ENCODE data around the gene VEZT.
"Not testable (repeated sequence)": the region's sequence is repeated elsewhere in the genome, so short reads cannot be mapped to it uniquely, and the experiment has no call there.

The VEZT gene

DNA sequence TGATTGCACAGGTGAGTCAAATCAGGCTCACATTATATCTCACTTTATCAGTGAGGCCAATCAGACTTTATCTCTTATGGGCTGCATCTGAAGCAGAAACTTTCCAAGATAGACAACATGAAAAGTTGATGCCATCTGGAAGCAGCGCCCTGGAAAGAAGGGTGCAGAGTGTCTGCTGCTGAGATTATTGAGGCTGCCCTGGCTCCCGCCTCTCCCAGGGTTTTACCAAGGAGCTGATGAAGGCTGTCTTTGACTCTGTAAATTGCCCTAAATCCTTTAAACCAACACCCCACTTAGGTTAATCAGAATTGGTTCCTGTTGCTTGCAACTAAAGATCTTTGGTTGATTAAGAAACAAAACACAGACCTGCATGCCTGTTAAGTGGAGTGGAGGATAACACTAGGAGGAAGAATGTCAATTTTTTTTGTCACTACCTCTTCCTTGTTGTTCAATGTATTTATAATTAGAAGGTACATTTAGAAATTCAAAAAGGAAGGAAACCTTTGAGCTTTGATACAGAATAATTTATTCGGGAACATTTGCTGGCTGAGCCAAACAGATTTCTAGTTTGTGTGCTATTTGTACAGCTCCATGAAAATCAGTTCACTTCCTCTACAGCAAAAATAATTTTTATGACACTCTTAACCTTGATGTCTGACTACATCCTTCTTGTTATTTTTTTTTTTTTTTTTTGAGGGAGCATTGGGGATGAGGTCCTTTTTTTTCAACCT, 104.1 kb downstream of the VEZT start:
- DNase-seq = no peak

GRCh38 chr12:95322326-95322725, 104.7 kb downstream of the VEZT start:
- no peak for DNase-seq

- no peak for DNase-seq
Measured at GRCh38 chr12:95323212-95323611, 105.6 kb downstream of the VEZT start.

DNA sequence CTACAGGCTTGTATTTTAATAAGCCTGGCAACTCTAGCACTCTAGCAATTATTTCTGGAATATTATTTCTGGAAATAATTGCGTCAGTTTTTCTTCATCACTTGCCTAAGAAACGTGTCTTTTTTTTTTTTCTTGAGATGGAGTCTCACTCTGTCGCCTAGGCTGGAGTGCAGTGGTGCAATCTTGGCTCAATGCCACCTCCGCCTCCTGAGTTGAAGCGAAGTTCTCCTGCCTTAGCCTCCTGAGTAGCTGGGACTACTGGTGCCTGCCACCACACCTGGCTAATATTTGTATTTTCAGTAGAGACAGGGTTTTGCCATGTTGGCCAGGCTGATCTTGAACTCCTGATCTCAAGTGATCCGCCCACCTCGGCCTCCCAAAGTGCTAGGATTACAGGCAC, 106.6 kb downstream of the VEZT start:
- not testable (repeated sequence) for DNase-seq

DNA sequence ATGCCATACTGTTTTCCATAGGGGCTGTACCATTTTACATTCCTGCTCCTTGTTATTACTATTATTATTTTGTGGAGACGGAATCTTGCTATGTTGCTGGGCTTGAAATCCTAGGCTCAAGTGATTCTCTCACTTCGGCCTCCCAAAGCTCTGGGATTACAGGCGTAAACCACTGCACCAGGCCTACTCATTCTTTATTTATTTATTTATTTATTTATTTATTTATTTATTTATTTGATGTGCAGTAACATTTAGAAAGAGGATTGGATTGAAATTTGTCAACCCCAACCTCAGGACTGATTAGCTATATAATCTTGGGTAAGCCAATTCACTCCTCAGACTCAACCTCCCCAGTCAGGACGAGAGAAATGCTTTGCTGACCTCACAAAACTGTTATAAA, 107.9 kb downstream of the VEZT start:
- DNase-seq = no peak

DNA sequence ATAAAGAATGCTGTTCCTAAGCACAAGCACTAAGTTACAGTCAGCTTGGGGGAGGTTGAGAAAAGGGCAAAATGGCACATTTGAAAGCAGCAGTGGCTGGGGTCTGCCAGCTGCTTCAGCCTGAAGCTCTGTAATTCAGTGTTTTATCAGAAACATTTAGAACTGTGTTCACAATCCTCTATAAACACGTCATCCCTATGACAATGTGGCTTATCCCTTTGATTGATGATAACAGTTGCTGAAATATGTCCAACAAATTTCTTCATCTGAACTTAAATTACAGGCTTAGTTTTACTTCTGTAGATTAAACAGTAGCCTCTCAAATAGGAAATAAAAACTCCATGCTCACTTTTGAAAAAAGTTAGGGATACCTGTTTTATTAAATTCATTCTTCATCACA, 108.8 kb downstream of the VEZT start:
- no peak for DNase-seq

- no peak for DNase-seq
Measured at GRCh38 chr12:95326855-95327254, 109.2 kb downstream of the VEZT start.

DNA sequence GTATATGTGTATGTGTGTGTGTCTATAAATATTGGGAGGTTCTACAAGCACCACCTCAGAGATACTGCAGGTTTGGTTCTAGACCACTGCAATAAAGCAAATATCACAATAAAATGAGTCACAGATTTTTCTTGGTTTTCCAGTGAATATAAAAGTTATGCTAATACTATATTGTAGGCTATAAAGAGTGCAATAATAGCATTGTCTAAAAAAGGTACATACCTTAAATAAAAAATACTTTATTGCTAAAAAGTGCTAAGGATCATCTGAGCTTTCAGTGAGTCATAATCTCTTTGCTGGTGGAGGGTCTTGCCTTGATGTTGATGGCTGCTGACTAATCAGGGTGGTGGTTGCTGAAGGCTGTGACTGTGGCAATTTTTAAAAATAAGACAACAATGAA, 111.1 kb downstream of the VEZT start:
- DNase-seq = no peak

DNA sequence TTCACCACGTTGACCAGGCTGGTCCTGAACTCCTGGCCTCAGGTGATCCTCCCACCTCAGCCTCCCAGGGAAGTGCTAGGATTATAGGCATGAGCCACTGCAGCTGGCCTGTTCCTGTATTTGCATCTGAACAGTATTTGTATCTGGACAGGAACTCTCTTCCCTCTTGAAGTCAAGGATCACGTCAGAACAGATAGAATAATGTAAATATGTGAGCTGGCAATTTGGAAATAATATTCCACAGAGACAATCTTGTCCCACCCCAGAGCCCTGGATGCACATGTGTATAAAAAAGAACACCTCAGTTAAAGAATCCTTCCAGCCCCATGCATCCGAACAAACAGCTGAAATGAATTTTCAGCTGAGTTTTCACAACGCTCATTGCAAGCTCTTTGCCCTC, 118.3 kb downstream of the VEZT start:
- DNase-seq = no peak

DNA sequence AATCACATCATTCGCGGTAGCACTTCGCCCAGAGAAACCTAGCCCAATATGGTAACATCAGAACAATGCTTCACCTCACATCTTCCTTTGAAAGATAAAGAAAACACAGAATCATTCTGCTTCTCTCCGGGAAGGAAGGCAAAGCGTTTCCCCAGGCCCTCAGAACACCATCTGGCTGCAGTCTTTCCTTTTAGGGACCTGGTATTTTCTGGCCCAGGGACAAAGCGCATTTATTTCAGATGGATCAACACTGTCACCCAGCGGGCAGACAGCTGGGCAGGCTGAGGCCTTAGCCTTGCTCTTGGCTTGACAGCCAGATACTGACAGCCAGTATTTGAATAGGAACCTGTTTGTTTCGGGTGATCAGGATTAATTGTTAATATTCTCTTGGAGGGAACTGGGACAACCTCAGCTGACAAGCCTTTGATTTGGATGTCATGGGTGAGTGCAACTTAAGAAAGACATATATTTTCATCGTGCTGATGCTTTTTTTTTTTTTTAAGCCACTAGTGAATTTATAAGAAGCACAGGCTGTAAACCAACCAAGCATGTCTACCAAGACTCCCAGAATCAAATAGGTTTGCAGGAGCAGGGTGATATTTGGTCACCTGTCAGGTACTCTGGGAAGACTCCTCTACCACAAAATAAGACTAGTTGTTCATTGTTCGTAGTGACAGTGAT, 118.9 kb downstream of the VEZT start:
- DNase-seq = no peak

DNA sequence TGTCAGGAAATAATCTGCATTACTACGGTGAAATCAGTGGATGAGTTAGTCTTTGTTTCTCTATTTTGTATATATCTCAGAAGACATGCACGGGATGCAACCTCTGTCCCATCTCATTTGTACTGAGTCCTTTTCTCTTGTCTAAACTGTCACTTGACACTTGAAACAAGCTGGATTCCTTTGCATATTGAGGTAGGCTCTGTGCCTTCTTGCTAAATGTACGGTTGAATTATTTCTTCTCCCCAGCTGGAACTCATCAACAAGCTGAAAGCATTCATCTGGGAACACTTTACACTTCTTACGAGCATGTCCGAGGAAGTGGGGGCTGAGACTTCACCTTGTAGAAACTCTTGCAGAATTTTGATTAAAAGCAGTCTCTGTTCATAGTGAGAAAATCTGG, 119.5 kb downstream of the VEZT start:
- no peak for DNase-seq

DNA sequence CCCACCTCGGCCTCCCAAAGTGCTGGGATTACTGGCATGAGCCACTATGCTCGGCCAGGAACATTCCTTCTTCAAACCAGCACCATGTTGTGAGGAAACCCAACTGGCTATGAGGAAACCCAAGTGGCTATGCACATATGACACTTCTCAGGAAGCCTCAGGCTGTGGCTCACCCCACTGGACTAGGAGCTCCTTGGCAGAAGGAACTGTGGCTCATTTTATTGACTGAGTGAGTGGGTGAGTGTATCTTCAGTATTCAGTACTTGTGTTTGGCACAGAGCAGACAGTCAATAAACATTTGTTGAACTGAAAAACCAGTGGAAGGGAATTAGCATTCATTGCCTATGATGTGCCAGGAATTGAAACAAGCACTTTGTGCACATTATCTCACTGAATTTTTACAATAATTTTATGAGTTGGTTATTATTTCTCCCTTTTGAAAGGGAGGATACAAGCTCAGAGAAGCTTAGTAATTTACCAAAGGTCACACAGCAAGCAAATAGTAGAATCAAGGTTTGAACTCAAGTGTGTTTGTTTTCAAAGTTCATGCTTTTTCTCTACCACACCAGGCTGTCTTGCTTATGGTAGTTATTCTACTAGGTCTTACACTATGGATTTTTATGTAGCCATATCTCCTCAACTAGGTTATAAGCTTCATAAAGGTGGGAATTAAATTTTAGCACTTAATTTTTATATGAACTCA, 121.6 kb downstream of the VEZT start:
- no peak for DNase-seq

DNA sequence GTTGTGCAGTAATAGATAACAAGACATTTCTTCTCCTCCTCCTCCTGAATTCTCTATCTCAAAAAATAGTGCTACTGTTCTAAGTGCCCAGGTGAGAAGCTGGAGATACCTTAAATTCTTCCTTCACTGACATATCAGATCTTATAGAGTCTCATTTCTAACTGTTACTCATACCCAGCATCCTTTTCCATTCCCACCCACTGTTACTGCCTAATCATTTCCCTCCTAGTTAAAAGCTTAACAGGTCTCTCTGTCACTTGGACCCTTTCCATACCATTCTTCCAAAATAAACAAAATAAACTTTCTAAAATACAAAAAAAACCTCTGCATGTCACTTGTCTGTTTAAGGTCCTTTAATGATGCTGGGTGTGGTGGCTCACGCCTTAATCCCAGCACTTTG, 124.4 kb downstream of the VEZT start:
- DNase-seq = no peak

- no peak for DNase-seq
Measured at GRCh38 chr12:95343461-95344230, 126.0 kb downstream of the VEZT start.

GRCh38 chr12:95349291-95349690, 131.7 kb downstream of the VEZT start:
- no peak for DNase-seq

- DNase-seq = no peak
Measured at GRCh38 chr12:95351748-95352147, 134.1 kb downstream of the VEZT start.

Measured in central memory CD4-positive, alpha-beta T cell (primary cell).